ENCODE data around the gene LSS.

- no peak for TF ChIP-seq TCF12 (IDR thresholded peaks at IDR 0.05; ENCODE audit: low read depth)
- TF ChIP-seq CEBPB (IDR thresholded peaks at IDR 0.05): no peak
- no peak for TF ChIP-seq EP300 (IDR thresholded peaks at IDR 0.05; ENCODE audit: borderline replicate concordance)
- no peak for TF ChIP-seq RAD21 (IDR thresholded peaks at IDR 0.05; ENCODE audit: low read depth)
Observed at GRCh38 chr21:46205166-46205565, 23.4 kb downstream of the LSS start.
